K562 (cell line): Measurements from ENCODE around the gene SCAANT1. TPM values are rescaled to one million over a fixed set of nuclear protein-coding genes. Genes with fewer than 3 reads are reported as not detected.

ENCODE experiments used
- ATAC-seq: fragments of 200-7000 bp; cut with Tn5 transposase; 3 replicates; pipeline ENCODE4 v1.9.1; 2020; ENCODE audit warnings: moderate library complexity
- BruUV-seq: library from RNA; stranded (reverse); fragments of 400-500 nt; replicated peaks from 2 replicates; lab custom pipeline; 2021; lab: Mats Ljungman, UMichigan
- CTCF ChIA-PET: fragments of 300-600 bp; formaldehyde crosslinking; extraction: SDS; loops from one replicate; lab custom pipeline; 2021; ENCODE audit warnings: low intra/inter-chr PET ratio; lab: Yijun Ruan, JAX
- POLR2A ChIA-PET: fragments of 300-600, 350-650 bp; sonication (Branson Sonifier 250); formaldehyde crosslinking; extraction: SDS; loops from one replicate; lab custom pipeline; 2021; ENCODE audit warnings: antibody characterized with exemption, inconsistent platforms; lab: Yijun Ruan, JAX
- DNase-seq, 4 experiments: peaks; one replicate each; pipeline versions ENCODE4 v3.0.0 to v3.0.0-alpha.2; 2011 to 2018; ENCODE audit warnings: low spot score in 3 of 4, mixed read lengths in 3 of 4; ENCODE audit errors: extremely low read depth in 1 of 4
- FAIRE-seq: peaks from 2 replicates; lab custom pipeline; 2011; peaks lifted over from hg19 to GRCh38; lab: Jason Lieb, UNC
- H2AFZ ChIP-seq: 2 replicates; pipeline ENCODE4 v1.6.0; 2011; ENCODE audit warnings: low read depth, low read length, control low read depth, inconsistent platforms
- H3K27ac ChIP-seq: fragments of 200-600 bp; 3 replicates; pipeline ENCODE4 v1.8.0; 2011; ENCODE audit warnings: low read depth, mild to moderate bottlenecking, control low read depth, inconsistent platforms, low read length, moderate library complexity, mixed read lengths; ENCODE audit errors: extremely low read depth
- H3K27me3 ChIP-seq, 2 experiments: fragments of 300-600 bp in 1 of 2; 2 replicates in 1 of 2; 3 replicates in 1 of 2; pipeline versions ENCODE4 v1.6.0 to v1.8.0; 2011; ENCODE audit warnings: inconsistent platforms in 2 of 2, low read length in 2 of 2, mild to moderate bottlenecking in 1 of 2, mixed read lengths in 1 of 2, moderate library complexity in 1 of 2; ENCODE audit not compliant: control insufficient read depth in 2 of 2, insufficient read depth in 2 of 2
- H3K36me3 ChIP-seq: fragments of 300-600 bp; 3 replicates; pipeline ENCODE4 v1.8.0; 2011; ENCODE audit warnings: mild to moderate bottlenecking, low read length, inconsistent platforms; ENCODE audit not compliant: control insufficient read depth, insufficient read depth
- H3K4me1 ChIP-seq, 2 experiments: fragments of 200-600 bp in 1 of 2; replicated peaks in 1 of 2; 2 replicates in 1 of 2; 3 replicates in 1 of 2; pipeline versions ENCODE4 v1.5.1 to v1.8.0; 2011; ENCODE audit warnings: inconsistent platforms in 2 of 2, low read length in 2 of 2, mild to moderate bottlenecking in 1 of 2, mixed read lengths in 1 of 2, moderate library complexity in 1 of 2; ENCODE audit not compliant: control insufficient read depth in 2 of 2, insufficient read depth in 2 of 2
- H3K4me2 ChIP-seq: 2 replicates; pipeline ENCODE4 v1.6.1; 2011; ENCODE audit warnings: low read length, control low read depth, inconsistent platforms, mixed read lengths; ENCODE audit not compliant: insufficient read depth
- H3K4me3 ChIP-seq: fragments of 200-600 bp; sonication (generic), shearing (Covaris generic); 2 replicates; pipeline ENCODE4 v1.5.1; 2016; ENCODE audit warnings: control low read depth, inconsistent platforms
- H3K79me2 ChIP-seq: fragments of 200-600 bp; 3 replicates; pipeline ENCODE4 v1.8.0; 2011; ENCODE audit warnings: low read length, inconsistent platforms; ENCODE audit not compliant: control insufficient read depth, insufficient read depth
- H3K9ac ChIP-seq, 2 experiments: 2 replicates each; pipeline versions ENCODE4 v1.6.0 to v1.6.1; 2011; ENCODE audit warnings: low read depth in 2 of 2, low read length in 2 of 2, control low read depth in 1 of 2, inconsistent platforms in 1 of 2, mild to moderate bottlenecking in 1 of 2, mixed read lengths in 1 of 2; ENCODE audit not compliant: insufficient read depth in 1 of 2
- H3K9me1 ChIP-seq: one replicate; pipeline ENCODE4 v1.6.0; 2011; ENCODE audit warnings: inconsistent platforms, mild to moderate bottlenecking, low read length, moderate library complexity; ENCODE audit not compliant: control insufficient read depth, insufficient read depth
- H3K9me3 ChIP-seq: replicated peaks from 2 replicates; pipeline ENCODE4 v1.5.1; 2011; ENCODE audit warnings: low read depth, low read length, inconsistent platforms; ENCODE audit not compliant: control insufficient read depth, insufficient read depth
- H4K20me1 ChIP-seq: replicated peaks from 2 replicates; pipeline ENCODE4 v1.6.1; 2011; ENCODE audit warnings: low read length, inconsistent platforms, mixed read lengths; ENCODE audit not compliant: control insufficient read depth, insufficient read depth
- BACH1 ChIP-seq: fragments of 200-800 bp; sonication (Bioruptor generic); IDR thresholded peaks from 2 replicates; pipeline ENCODE4 v1.6.1; 2016; ENCODE audit warnings: missing genetic modification characterization, missing compliant biosample characterization
- CHAMP1 ChIP-seq: fragments of 450-650 bp; IDR thresholded peaks from 2 replicates; pipeline ENCODE4 v1.6.1; 2016; ENCODE audit warnings: mild to moderate bottlenecking
- ELF4 ChIP-seq: fragments of 450-650 bp; formaldehyde crosslinking; IDR thresholded peaks from 2 replicates; pipeline ENCODE4 v1.4.0; 2022; ENCODE audit warnings: missing genetic modification characterization
- HIVEP1 ChIP-seq: fragments of 250-450 bp; sonication (Bioruptor Pico); IDR thresholded peaks from 2 replicates; pipeline ENCODE4 v1.4.0; 2020; ENCODE audit warnings: mild to moderate bottlenecking
- MAFK ChIP-seq: IDR thresholded peaks from 2 replicates; pipeline ENCODE4 v1.6.1; 2011; ENCODE audit warnings: low read length, improper control_type of control experiment
- MCM2 ChIP-seq: fragments of 450-650 bp; IDR thresholded peaks from 2 replicates; pipeline ENCODE4 v1.6.1; 2017; ENCODE audit warnings: low read depth, mild to moderate bottlenecking
- MEF2A ChIP-seq: IDR thresholded peaks from 2 replicates; pipeline ENCODE4 v1.6.1; 2011; ENCODE audit warnings: low read depth, mild to moderate bottlenecking, low read length, moderate library complexity; ENCODE audit not compliant: control insufficient read depth
- MEIS2 ChIP-seq: fragments of 450-650 bp; IDR thresholded peaks from 2 replicates; pipeline ENCODE4 v1.6.1; 2014; ENCODE audit warnings: mild to moderate bottlenecking; ENCODE audit not compliant: partially characterized antibody
- MTA2 ChIP-seq: fragments of 450-650 bp; IDR thresholded peaks from 2 replicates; pipeline ENCODE4 v1.6.1; 2016; ENCODE audit warnings: low read depth
- NRF1 ChIP-seq, 2 experiments: fragments of 450-650 bp; IDR thresholded peaks in 1 of 2; conservative IDR thresholded peaks in 1 of 2; 2 replicates each; pipeline ENCODE4 v1.6.1; 2014; ENCODE audit warnings: mild to moderate bottlenecking in 2 of 2
- POLR2G ChIP-seq: fragments of 200-400 bp; formaldehyde crosslinking; IDR thresholded peaks from 2 replicates; pipeline ENCODE4 v1.6.1; 2017; ENCODE audit warnings: low read depth, mild to moderate bottlenecking, antibody characterized with exemption, low read length, moderate library complexity
- PREB ChIP-seq: sonication (generic); formaldehyde crosslinking; IDR thresholded peaks from 2 replicates; pipeline ENCODE4 v1.8.1; 2023; ENCODE audit warnings: mild to moderate bottlenecking, missing genetic modification reagents
- RFX5 ChIP-seq: IDR thresholded peaks from 2 replicates; pipeline ENCODE4 v1.6.1; 2011; ENCODE audit warnings: low read depth, mild to moderate bottlenecking, improper control_type of control experiment, low read length
- TAF7 ChIP-seq: fragments of 450-650 bp; IDR thresholded peaks from 2 replicates; pipeline ENCODE4 v1.6.1; 2016; ENCODE audit warnings: missing genetic modification characterization, missing compliant biosample characterization
- U2AF1 ChIP-seq: fragments of 200-400 bp; formaldehyde crosslinking; optimal IDR thresholded peaks from 2 replicates; pipeline ENCODE3; 2017; ENCODE audit warnings: mild to moderate bottlenecking, low read depth, low read length, moderate library complexity
- ZNF277 ChIP-seq: fragments of 250-450 bp; sonication (Bioruptor Pico); IDR thresholded peaks from 2 replicates; pipeline ENCODE4 v1.8.0; 2022; ENCODE audit warnings: inconsistent platforms, mild to moderate bottlenecking, moderate library complexity, borderline replicate concordance
- ZNF445 ChIP-seq: fragments of 250-450 bp; sonication (Bioruptor Pico); IDR thresholded peaks from 2 replicates; pipeline ENCODE4 v1.4.0; 2020; ENCODE audit warnings: low read depth, mild to moderate bottlenecking, moderate library complexity
- ZNF589 ChIP-seq: fragments of 200-800 bp; sonication (Bioruptor generic); IDR thresholded peaks from 2 replicates; pipeline ENCODE4 v1.6.1; 2016; ENCODE audit warnings: low read depth, missing genetic modification characterization, missing compliant biosample characterization
- ZSCAN32 ChIP-seq: fragments of 450-650 bp; formaldehyde crosslinking; IDR thresholded peaks from 2 replicates; pipeline ENCODE4 v1.4.0; 2020; ENCODE audit warnings: mild to moderate bottlenecking, moderate library complexity
- WGBS: fragments of 100-300 bp; shearing (Covaris generic); methylation state at CpG from one replicate; pipeline ENCODE4 v1.1.6; 2016; ENCODE audit warnings: low coverage, mixed read lengths; ENCODE audit not compliant: insufficient coverage; ENCODE audit errors: missing lambda C conversion rate; 5-methylcytosine and 5-hydroxymethylcytosine counted together
- in situ Hi-C: fragments of 300-500 bp; cut with MboI; formaldehyde crosslinking; loops from 4 replicates; pipeline ENCODE4 v1.15.0; 2018; ENCODE audit warnings: inconsistent platforms, mixed read lengths
- intact Hi-C: fragments of 100-400 bp; cut with micrococcal nuclease; formaldehyde crosslinking; loops from 2 replicates; pipeline ENCODE4 v1.14.2; 2022
- polyA plus RNA-seq, 8 experiments: library from polyadenylated mRNA; depleted of rRNA in 4 of 8; stranded (reverse) in 5 of 8; unstranded in 3 of 8; fragments of >200 nt; fragmentation: Nextera tagmentation in 2 of 8; fragmentation: Illumina TruSeq in 1 of 8; extraction: Ambion mirVana in 2 of 8; extraction: Trizol in 1 of 8; gene quantifications; 2 replicates each; pipeline versions ENCODE4 v1.2.1 to v1.2.3, GENCODE V29; 2011 to 2014; ENCODE audit warnings: inconsistent platforms in 1 of 8, missing spikeins in 1 of 8
- total RNA-seq, 7 experiments: library from RNA; depleted of rRNA in 6 of 7; stranded (reverse); fragments of >200 nt in 6 of 7; fragmentation: Illumina TruSeq in 2 of 7; extraction: Trizol in 2 of 7; gene quantifications; 2 replicates each; pipeline versions ENCODE4 v1.2.1 to v1.2.3, GENCODE V29; 2011 to 2021; ENCODE audit warnings: low replicate concordance in 1 of 7

SCAANT1 gene
- total and polyA plus RNA-seq, 9 of the 15 experiments (the other 6 are each of a cell fraction or from before 2014, with no cell fraction given): not detected

- H3K79me2 ChIP-seq: no peaks in the 10 kb centered on the region; the same call in none of the 3 replicates
These were observed 39.5 kb upstream of the SCAANT1 start for GRCh38 chr3:63951492-63952247.

More at GRCh38 chr3:63951492-63952247, 39.5 kb upstream of the SCAANT1 start:
- Histone ChIP-seq H3K9me3 (no peaks in the 10 kb centered on the region), H3K9me1 (no peaks in the 10 kb centered on the region), H3K27me3 (no peaks in the 10 kb centered on the region), H3K36me3 (peaks cover 19% of the 10 kb centered on the region; the same call in 1 of the 3 replicates), H4K20me1 (no peaks in the 10 kb centered on the region), H3K27ac (no peak overlapping the region), H3K4me1 (no peaks in the 10 kb centered on the region; a peak in 1 of 5 replicates), H3K4me2 (no peak overlapping the region), H3K9ac (no peak overlapping the region), H2AFZ (no peak overlapping the region), H3K4me3 (no peak overlapping the region)
- BruUV-seq: no TSS peak
- intact Hi-C loops: no loop called here
- FAIRE-seq: no peak
- ChIA-PET CTCF (no interaction called here), POLR2A (no interaction called here)
- TF ChIP-seq NRF1 (conservative IDR thresholded peaks at IDR 0.05 in 1 of 2, IDR thresholded peaks at IDR 0.05 in 1 of 2) (no peak), POLR2G (no peak), ZNF445 (CRISPR knock-in tag) (no peak), TAF7 (tag) (no peak), MCM2 (no peak), PREB (CRISPR knock-in tag) (no peak), ZSCAN32 (no peak), MEIS2 (no peak), CHAMP1 (no peak), MEF2A (no peak), RFX5 (no peak), U2AF1 (no peak), MTA2 (no peak), MAFK (no peak), HIVEP1 (no peak), BACH1 (tag) (no peak), ZNF277 (no peak), ZNF589 (no peak), ELF4 (no peak)
- DNase-seq: no peak
- no peak for ATAC-seq
- WGBS: 85% methylated on average over 1 of the region's 1 CpG
- in situ Hi-C loops: no loop called here
